ENCODE measurements around the gene GLIS2. TPM values are rescaled to one million over a fixed set of nuclear protein-coding genes. Genes with fewer than 3 reads are reported as not detected.

Gene GLIS2
- polyA plus RNA-seq, 1 donor from 2014 or later = not detected

DNA sequence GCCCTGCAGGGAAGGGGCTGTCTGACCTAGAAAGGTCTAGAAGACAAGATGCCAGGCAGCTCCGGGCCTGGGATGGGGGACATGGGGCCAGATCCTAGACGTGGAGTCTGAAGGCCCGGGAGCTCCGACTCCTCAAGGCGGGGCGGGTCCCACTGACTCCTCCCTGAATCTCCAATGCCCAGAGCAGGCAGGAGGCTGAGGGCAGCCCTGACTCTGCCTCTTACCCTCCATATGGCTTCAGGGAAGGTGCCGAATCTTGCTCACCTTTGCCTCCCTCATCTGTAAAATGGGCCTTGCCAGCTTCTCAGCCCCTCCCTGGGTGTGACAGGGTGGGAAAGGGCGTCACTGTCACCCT is 70.6 kb downstream of the GLIS2 start:
- Mint-ChIP-seq H3K36me3 (peaks cover 5% of the 10 kb centered on the region), H3K4me1 (no peaks in the 10 kb centered on the region)

DNA sequence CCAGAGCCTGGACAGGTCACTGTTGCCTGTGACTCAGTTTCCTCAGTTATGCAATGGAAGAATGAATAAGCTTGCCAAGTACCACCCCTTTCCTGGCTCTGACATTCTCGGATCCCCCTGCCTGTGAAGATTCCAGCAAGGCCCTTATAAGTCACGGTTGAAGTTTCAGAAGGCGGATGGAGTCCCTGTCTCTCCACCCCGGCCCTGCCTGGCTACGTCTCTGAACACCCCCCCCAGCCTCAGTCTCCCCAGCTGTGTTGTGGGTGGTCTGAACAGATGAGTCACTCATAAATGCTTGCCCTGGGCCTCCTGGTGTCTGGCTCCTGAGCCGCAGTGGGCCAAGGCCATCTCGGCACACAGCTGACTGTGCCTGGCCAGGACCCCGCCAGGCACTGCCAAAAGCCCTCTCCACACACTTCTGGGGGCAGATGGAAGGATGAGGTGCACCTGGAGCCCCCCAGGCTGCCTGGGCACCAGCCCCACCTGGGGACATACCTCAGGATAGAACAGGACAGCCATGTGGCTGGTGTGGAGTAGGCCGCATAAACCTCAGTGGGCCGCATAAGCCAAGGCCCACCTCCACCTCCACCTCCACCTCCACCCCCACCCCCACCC is 71.2 kb downstream of the GLIS2 start:
- Mint-ChIP-seq H3K36me3 (peaks cover 5% of the 10 kb centered on the region), H3K27ac (peak overlapping the region in 1 of 3 donors; percentile 89), H3K4me3 (no peak overlapping the region), H3K4me1 (no peaks in the 10 kb centered on the region), H3K9me3 (no peaks in the 10 kb centered on the region), H3K27me3 (no peaks in the 10 kb centered on the region)

More for the DNA sequence above, 70.6 kb downstream of the GLIS2 start:
- no peak overlapping the region for H3K4me3 Mint-ChIP-seq
- no peaks in the 10 kb centered on the region for H3K9me3 Mint-ChIP-seq
- H3K27me3 Mint-ChIP-seq = no peaks in the 10 kb centered on the region
- peak overlapping the region in 1 of 3 donors; percentile 89 for H3K27ac Mint-ChIP-seq

DNA sequence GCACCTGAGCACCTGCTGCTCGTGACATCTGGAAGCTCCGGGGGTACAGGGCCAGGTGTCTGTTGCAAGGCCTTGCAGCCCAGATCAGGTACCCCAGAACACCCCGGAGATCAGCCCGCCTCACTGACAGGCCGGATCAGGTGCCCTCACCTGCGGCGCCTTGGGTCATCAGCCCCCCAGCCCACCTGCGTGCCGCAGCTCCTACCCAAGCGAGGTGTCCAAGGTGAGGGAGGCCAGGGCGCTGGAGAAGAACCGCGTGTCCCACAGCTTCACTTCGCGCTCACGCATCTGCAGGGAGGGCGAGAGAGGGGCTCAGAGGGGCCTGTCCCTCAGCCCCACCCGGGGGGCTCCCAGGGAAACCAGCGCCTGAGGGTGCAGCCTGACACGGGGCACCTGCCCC is 71.9 kb downstream of the GLIS2 start:
- peak overlapping the region in 1 of 3 donors; percentile 89 for H3K27ac Mint-ChIP-seq
- no peaks in the 10 kb centered on the region for H3K9me3 Mint-ChIP-seq
- H3K4me3 Mint-ChIP-seq = no peak overlapping the region
- H3K36me3 Mint-ChIP-seq = peaks cover 5% of the 10 kb centered on the region
- no peaks in the 10 kb centered on the region for H3K4me1 Mint-ChIP-seq
- H3K27me3 Mint-ChIP-seq = no peaks in the 10 kb centered on the region

- no peaks in the 10 kb centered on the region for H3K4me1 Mint-ChIP-seq
- no peaks in the 10 kb centered on the region for H3K9me3 Mint-ChIP-seq
- H3K27me3 Mint-ChIP-seq = no peaks in the 10 kb centered on the region
- peak overlapping the region in 2 of 3 donors; percentile 73 to 87 for H3K27ac Mint-ChIP-seq
- H3K36me3 Mint-ChIP-seq = peaks cover 4% of the 10 kb centered on the region
- H3K4me3 Mint-ChIP-seq = no peak overlapping the region
Measured at GRCh38 chr16:4388271-4389021, 72.6 kb downstream of the GLIS2 start.

Other genes starting within 250 kb of the GLIS2 start
- gene ADCY9, start 199.6 kb upstream of the GLIS2 start, polyA plus RNA-seq = 0.21 TPM
- gene SRL, start 74.0 kb upstream of the GLIS2 start, polyA plus RNA-seq = not detected
- 1.2 TPM for gene TFAP4, start 43.0 kb upstream of the GLIS2 start, polyA plus RNA-seq
- 40.4 TPM for gene PAM16, start 35.3 kb downstream of the GLIS2 start, polyA plus RNA-seq
- 0.45 TPM for gene VASN, start 55.8 kb downstream of the GLIS2 start, polyA plus RNA-seq
- gene CORO7, start 100.5 kb downstream of the GLIS2 start, polyA plus RNA-seq = 108 TPM
- gene DNAJA3, start 109.8 kb downstream of the GLIS2 start, polyA plus RNA-seq = 42.7 TPM
- 45.3 TPM for gene NMRAL1, start 158.6 kb downstream of the GLIS2 start, polyA plus RNA-seq
- 75.9 TPM for gene HMOX2, start 160.3 kb downstream of the GLIS2 start, polyA plus RNA-seq
- gene CDIP1, start 222.7 kb downstream of the GLIS2 start, polyA plus RNA-seq = 28.5 TPM
- 0.05 TPM for gene C16orf96, start 240.3 kb downstream of the GLIS2 start, polyA plus RNA-seq